Kidney epithelial cell (primary cell): Measurements from ENCODE around the gene BRINP3. TPM values are rescaled to one million over a fixed set of nuclear protein-coding genes. Genes with fewer than 3 reads are reported as not detected.

Source experiments
- DNase-seq: peaks from one replicate; pipeline ENCODE4 v3.0.0-alpha.2; 2010; ENCODE audit warnings: low read depth
- H3K27me3 ChIP-seq: 2 replicates; pipeline ENCODE4 v1.6.0; 2011; ENCODE audit warnings: low read length; ENCODE audit not compliant: control insufficient read depth, insufficient read depth
- H3K36me3 ChIP-seq: 2 replicates; pipeline ENCODE4 v1.5.1; 2011; ENCODE audit warnings: low read length; ENCODE audit not compliant: control insufficient read depth, insufficient read depth
- H3K4me3 ChIP-seq: 2 replicates; pipeline ENCODE4 v1.5.1; 2011; ENCODE audit warnings: low read depth, mild to moderate bottlenecking, control low read depth, low read length
- CTCF ChIP-seq: IDR thresholded peaks from 2 replicates; pipeline ENCODE4 v1.5.1; 2011; ENCODE audit warnings: mild to moderate bottlenecking, moderate library complexity, low read length, control low read depth, inconsistent platforms; ENCODE audit not compliant: insufficient read depth, poor library complexity, severe bottlenecking
- total RNA-seq: library from RNA; depleted of rRNA; stranded (reverse); fragments of >200 nt; gene quantifications from 2 replicates; pipeline ENCODE4 v1.2.3, GENCODE V29; 2015

BRINP3 gene
- total RNA-seq, 1 donor from 2014 or later: 0.04 TPM

GRCh38 chr1:190476806-190477205 lies 858 bp downstream of the BRINP3 start:
- no peak for TF ChIP-seq CTCF
- Histone ChIP-seq H3K4me3 (no peak overlapping the region), H3K36me3 (no peaks in the 10 kb centered on the region), H3K27me3 (peaks cover 3% of the 10 kb centered on the region)
- no peak for DNase-seq

- DNase-seq: no peak
- H3K4me3 ChIP-seq: no peak overlapping the region
- TF ChIP-seq CTCF: no peak
- no peaks in the 10 kb centered on the region for H3K36me3 ChIP-seq
- peaks cover 3% of the 10 kb centered on the region for H3K27me3 ChIP-seq
Observed at GRCh38 chr1:190476321-190476720, 1.3 kb downstream of the BRINP3 start.

- Histone ChIP-seq H3K36me3 (no peaks in the 10 kb centered on the region), H3K27me3 (peaks cover 3% of the 10 kb centered on the region), H3K4me3 (peak overlapping the region; percentile 27)
- TF ChIP-seq CTCF: no peak
- DNase-seq: no peak
Observed at GRCh38 chr1:190475421-190476141, 2.1 kb downstream of the BRINP3 start.

DNA sequence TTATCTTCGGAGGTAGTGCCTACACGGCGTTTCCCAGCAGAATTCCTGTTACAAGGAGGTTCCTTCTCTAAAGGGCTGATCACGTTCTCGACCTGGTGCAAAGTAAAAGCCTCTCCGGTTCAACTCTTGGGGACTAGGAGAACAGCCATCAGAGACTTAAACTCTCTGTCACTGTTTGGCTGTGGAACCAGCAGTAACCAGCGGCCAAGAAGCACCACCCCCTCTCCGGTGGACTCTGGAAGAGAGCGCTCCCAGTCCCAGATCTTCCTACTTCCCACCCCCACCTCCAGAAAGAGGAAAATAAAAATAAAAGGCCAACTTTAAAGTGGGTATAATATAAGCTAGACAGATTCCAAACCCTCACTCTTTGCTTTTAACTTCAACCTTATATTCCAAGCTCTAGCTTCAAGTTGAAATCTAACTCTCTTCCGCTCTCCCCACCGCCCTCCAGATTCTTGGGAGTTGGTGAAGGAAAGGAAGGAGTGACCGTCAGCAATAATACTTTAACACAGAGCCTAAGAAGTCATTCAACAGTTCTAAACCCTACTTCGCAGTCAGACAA lies 2.9 kb downstream of the BRINP3 start:
- Histone ChIP-seq H3K27me3 (peaks cover 3% of the 10 kb centered on the region), H3K36me3 (no peaks in the 10 kb centered on the region), H3K4me3 (peak overlapping the region; percentile 27)
- no peak for DNase-seq
- no peak for TF ChIP-seq CTCF

- no peak for TF ChIP-seq CTCF
- peaks cover 3% of the 10 kb centered on the region for H3K27me3 ChIP-seq
- no peak overlapping the region for H3K4me3 ChIP-seq
- H3K36me3 ChIP-seq: no peaks in the 10 kb centered on the region
- no peak for DNase-seq
Observed at GRCh38 chr1:190474010-190474409, 3.7 kb downstream of the BRINP3 start.

DNA sequence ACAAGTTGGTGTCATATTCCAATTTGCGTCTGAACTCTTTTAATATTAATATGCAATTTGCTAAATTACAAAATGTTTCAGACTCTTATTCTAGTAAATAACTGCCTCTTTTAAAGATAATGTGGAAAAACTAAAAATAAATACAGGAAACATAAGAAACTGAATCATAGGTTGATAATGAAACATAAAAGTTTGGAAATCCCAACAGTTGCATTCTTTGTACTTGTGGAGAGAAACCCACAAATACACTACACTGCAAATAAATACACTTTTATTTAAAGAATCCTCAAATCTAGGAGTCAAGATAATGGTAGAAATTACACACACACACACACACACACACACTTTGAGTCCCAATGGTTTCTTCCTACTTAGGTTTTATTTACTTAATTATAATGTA lies 5.2 kb downstream of the BRINP3 start:
- no peaks in the 10 kb centered on the region for H3K36me3 ChIP-seq
- DNase-seq: no peak
- peaks cover 3% of the 10 kb centered on the region for H3K27me3 ChIP-seq
- no peak overlapping the region for H3K4me3 ChIP-seq
- no peak for TF ChIP-seq CTCF
